HepG2 (cell line): ENCODE results near the gene PTPRN. TPM values are rescaled to one million over a fixed set of nuclear protein-coding genes. Genes with fewer than 3 reads are reported as not detected.

Experiments
- JUNB ChIP-seq: sonication (generic); formaldehyde crosslinking; IDR thresholded peaks from 2 replicates; pipeline ENCODE4 v1.8.0; 2022; ENCODE audit warnings: missing genetic modification reagents, mild to moderate bottlenecking, borderline replicate concordance
- KDM4B ChIP-seq: sonication (generic); formaldehyde crosslinking; IDR thresholded peaks from 2 replicates; pipeline ENCODE4 v1.4.0; 2020; ENCODE audit warnings: missing genetic modification reagents
- LCORL ChIP-seq, 2 experiments: fragments of 450-650 bp in 1 of 2; sonication (generic) in 1 of 2; formaldehyde crosslinking in 1 of 2; IDR thresholded peaks; 2 replicates each; pipeline versions ENCODE4 v1.5.0 to v1.6.1; 2017 to 2020; ENCODE audit warnings: antibody characterized with exemption in 1 of 2, missing genetic modification reagents in 1 of 2
- MEIS2 ChIP-seq: sonication (generic); formaldehyde crosslinking; IDR thresholded peaks from 2 replicates; pipeline ENCODE4 v1.9.0; 2021; ENCODE audit warnings: mild to moderate bottlenecking, missing genetic modification reagents
- SAP130 ChIP-seq: IDR thresholded peaks from 2 replicates; pipeline ENCODE4 v1.6.1; 2016; ENCODE audit warnings: low read depth
- SIX4 ChIP-seq: sonication (generic); formaldehyde crosslinking; IDR thresholded peaks from 2 replicates; pipeline ENCODE4 v1.4.0; 2020; ENCODE audit warnings: missing genetic modification reagents
- ZNF354B ChIP-seq: sonication (generic); formaldehyde crosslinking; IDR thresholded peaks from 2 replicates; pipeline ENCODE4 v1.8.0; 2022; ENCODE audit warnings: mild to moderate bottlenecking, missing genetic modification reagents
- ZNF646 ChIP-seq: sonication (generic); formaldehyde crosslinking; IDR thresholded peaks from 2 replicates; pipeline ENCODE4 v1.9.0; 2021; ENCODE audit warnings: mild to moderate bottlenecking, missing genetic modification reagents
- ZNF749 ChIP-seq: sonication (generic); formaldehyde crosslinking; IDR thresholded peaks from 2 replicates; pipeline ENCODE4 v1.8.0; 2022; ENCODE audit warnings: mild to moderate bottlenecking, missing genetic modification reagents, moderate library complexity, borderline replicate concordance
- ZNF782 ChIP-seq: sonication (generic); formaldehyde crosslinking; IDR thresholded peaks from 2 replicates; pipeline ENCODE4 v1.4.0; 2020; ENCODE audit warnings: missing genetic modification reagents, mild to moderate bottlenecking, borderline replicate concordance
- ZNF790 ChIP-seq: sonication (generic); formaldehyde crosslinking; IDR thresholded peaks from 2 replicates; pipeline ENCODE4 v1.8.0; 2022; ENCODE audit warnings: missing genetic modification reagents, mild to moderate bottlenecking, borderline replicate concordance
- ZSCAN20 ChIP-seq: sonication (generic); formaldehyde crosslinking; IDR thresholded peaks from 2 replicates; pipeline ENCODE4 v1.4.0; 2020; ENCODE audit warnings: missing genetic modification reagents, mild to moderate bottlenecking, borderline replicate concordance
- polyA plus RNA-seq, 8 experiments: library from polyadenylated mRNA; depleted of rRNA in 3 of 8; stranded (reverse) in 7 of 8; unstranded in 1 of 8; fragments of >200 nt; fragmentation: Illumina TruSeq in 4 of 8; extraction: Trizol in 4 of 8; gene quantifications; 2 replicates each; pipeline versions ENCODE4 v1.2.1 to v1.2.3, GENCODE V29; 2011 to 2016; ENCODE audit warnings: low read depth in 4 of 8, missing spikeins in 1 of 8, mixed read lengths in 1 of 8; ENCODE audit not compliant: insufficient read depth in 1 of 8
- total RNA-seq, 5 experiments: library from RNA; depleted of rRNA; stranded (reverse); fragments of >200 nt; fragmentation: Illumina TruSeq; extraction: Trizol; gene quantifications; 2 replicates each; pipeline ENCODE4 v1.2.3, GENCODE V29; 2016; ENCODE audit warnings: low read depth in 1 of 5
- TF ChIP-seq, protein P1 (sequence below): sonication (generic); formaldehyde crosslinking; IDR thresholded peaks from 2 replicates; pipeline ENCODE4 v1.5.1; 2020; ENCODE audit warnings: mild to moderate bottlenecking, missing genetic modification reagents, moderate library complexity
- TF ChIP-seq, protein P2 (sequence below): sonication (generic); formaldehyde crosslinking; IDR thresholded peaks from 2 replicates; pipeline ENCODE4 v1.4.0; 2020; ENCODE audit warnings: missing genetic modification reagents
- TF ChIP-seq, protein P3 (sequence below): sonication (generic); formaldehyde crosslinking; IDR thresholded peaks from 2 replicates; pipeline ENCODE4 v1.8.1; 2023; ENCODE audit warnings: mild to moderate bottlenecking, missing genetic modification reagents

The PTPRN gene
- total and polyA plus RNA-seq, 2 of the 13 experiments (the other 11 are each of a cell fraction or from before 2014, with no cell fraction given), result 0.26 TPM; not detected in 1

GRCh38 chr2:219253753-219254589 is 55.2 kb downstream of the PTPRN start, which contains the start of gene TUBA4A (continued):
- TF ChIP-seq, protein P1, sequence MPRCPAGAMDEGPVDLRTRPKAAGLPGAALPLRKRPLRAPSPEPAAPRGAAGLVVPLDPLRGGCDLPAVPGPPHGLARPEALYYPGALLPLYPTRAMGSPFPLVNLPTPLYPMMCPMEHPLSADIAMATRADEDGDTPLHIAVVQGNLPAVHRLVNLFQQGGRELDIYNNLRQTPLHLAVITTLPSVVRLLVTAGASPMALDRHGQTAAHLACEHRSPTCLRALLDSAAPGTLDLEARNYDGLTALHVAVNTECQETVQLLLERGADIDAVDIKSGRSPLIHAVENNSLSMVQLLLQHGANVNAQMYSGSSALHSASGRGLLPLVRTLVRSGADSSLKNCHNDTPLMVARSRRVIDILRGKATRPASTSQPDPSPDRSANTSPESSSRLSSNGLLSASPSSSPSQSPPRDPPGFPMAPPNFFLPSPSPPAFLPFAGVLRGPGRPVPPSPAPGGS (CRISPR knock-in tag), result peak; percentile 87; the same call in 1 of the 2 replicates
- peak; percentile 52; the same call in 1 of the 2 replicates for TF ChIP-seq MEIS2
- TF ChIP-seq JUNB (CRISPR knock-in tag), result no peak
- TF ChIP-seq, protein P2, sequence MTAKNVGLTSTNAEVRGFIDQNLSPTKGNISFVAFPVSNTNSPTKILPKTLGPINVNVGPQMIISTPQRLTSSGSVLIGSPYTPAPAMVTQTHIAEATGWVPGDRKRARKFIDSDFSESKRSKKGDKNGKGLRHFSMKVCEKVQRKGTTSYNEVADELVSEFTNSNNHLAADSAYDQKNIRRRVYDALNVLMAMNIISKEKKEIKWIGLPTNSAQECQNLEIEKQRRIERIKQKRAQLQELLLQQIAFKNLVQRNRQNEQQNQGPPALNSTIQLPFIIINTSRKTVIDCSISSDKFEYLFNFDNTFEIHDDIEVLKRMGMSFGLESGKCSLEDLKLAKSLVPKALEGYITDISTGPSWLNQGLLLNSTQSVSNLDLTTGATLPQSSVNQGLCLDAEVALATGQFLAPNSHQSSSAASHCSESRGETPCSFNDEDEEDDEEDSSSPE (CRISPR knock-in tag), result peak; percentile 23; the same call in 1 of the 2 replicates
- TF ChIP-seq, protein P3, sequence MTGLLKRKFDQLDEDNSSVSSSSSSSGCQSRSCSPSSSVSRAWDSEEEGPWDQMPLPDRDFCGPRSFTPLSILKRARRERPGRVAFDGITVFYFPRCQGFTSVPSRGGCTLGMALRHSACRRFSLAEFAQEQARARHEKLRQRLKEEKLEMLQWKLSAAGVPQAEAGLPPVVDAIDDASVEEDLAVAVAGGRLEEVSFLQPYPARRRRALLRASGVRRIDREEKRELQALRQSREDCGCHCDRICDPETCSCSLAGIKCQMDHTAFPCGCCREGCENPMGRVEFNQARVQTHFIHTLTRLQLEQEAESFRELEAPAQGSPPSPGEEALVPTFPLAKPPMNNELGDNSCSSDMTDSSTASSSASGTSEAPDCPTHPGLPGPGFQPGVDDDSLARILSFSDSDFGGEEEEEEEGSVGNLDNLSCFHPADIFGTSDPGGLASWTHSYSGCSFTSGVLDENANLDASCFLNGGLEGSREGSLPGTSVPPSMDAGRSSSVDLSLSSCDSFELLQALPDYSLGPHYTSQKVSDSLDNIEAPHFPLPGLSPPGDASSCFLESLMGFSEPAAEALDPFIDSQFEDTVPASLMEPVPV, result peak; percentile 66; the same call in 1 of the 2 replicates
- 0 out of 2 replicates have a peak, but pooled peaks have one; percentile 52 for TF ChIP-seq ZNF790 (CRISPR knock-in tag)
- TF ChIP-seq LCORL (IDR thresholded peaks at IDR 0.05), result no peak
- TF ChIP-seq LCORL (CRISPR knock-in tag; IDR thresholded peaks at IDR 0.05), result peak; percentile 73
- no peak for TF ChIP-seq SIX4 (CRISPR knock-in tag)
- peak; percentile 92; the same call in 1 of the 2 replicates for TF ChIP-seq ZSCAN20 (CRISPR knock-in tag)
- TF ChIP-seq KDM4B (CRISPR knock-in tag), result no peak
- TF ChIP-seq ZNF782 (CRISPR knock-in tag), result peak; percentile 64
- no peak for TF ChIP-seq ZNF354B
- no peak for TF ChIP-seq ZNF749 (CRISPR knock-in tag)
- TF ChIP-seq SAP130 (CRISPR knock-in tag), result peak; percentile 61
- TF ChIP-seq ZNF646 (CRISPR knock-in tag), result no peak
